ENCODE data around the gene GNB1L. TPM values are rescaled to one million over a fixed set of nuclear protein-coding genes. Genes with fewer than 3 reads are reported as not detected.
A peak's percentile ranks its signal among the peaks of the same experiment; 100 is the strongest.

Gene GNB1L
- total and polyA plus RNA-seq, 9 of the 15 experiments (the other 6 are each of a cell fraction or from before 2014, with no cell fraction given) = 0.56 to 50.5 (median 10.2) TPM

DNA sequence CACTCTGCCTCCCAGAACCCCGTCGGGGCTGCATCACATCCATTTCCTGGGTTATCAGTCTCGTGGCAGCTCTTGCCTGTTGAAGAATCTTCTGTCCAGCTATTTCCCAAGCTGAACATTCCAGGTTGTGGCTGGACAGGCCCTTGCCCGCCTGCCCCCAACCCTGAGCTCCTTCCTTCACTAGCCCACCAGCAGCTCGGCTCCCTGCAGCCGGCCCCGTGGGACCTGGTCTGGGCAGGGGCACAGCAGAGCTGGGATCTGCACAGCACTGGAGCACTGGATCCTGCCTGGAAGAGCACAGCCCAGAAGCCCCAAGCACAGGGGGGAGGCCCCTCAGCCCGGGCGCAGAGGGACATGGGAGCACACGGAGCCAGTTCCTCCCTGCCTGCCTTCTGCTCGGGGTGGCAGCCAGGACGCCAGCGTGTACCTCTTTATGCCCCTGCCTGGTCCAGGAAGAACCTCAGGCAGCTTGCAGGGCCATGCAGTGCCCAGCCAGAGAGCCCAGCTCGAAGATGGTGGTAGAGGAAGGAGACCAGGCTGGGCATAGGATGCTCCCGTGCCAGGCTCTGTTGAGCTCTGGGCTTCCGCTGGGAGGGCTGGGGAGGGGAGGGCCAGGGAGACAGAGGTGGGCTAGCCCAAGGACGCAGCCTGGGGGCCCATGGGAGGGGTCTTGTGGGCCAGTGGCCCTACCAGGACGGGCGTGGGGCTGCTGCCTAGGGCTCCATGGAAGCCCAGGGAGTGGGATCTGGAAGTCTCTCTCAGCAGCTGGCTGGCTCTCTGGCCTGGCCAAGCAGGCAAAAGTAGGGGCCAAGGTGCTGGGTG lies 16.6 kb upstream of the GNB1L start (continued):
- TF ChIP-seq CEBPB (tag; IDR thresholded peaks at IDR 0.05) (no peak), NR2C2 (CRISPR knock-in tag; IDR thresholded peaks at IDR 0.05) (no peak), NR2C2 (tag; IDR thresholded peaks at IDR 0.05) (no peak), KLF10 (CRISPR knock-in tag; IDR thresholded peaks at IDR 0.05) (no peak), MCM3 (IDR thresholded peaks at IDR 0.05) (0 out of 2 replicates have a peak, but pooled peaks have one; percentile 8), ZNF589 (CRISPR knock-in tag; IDR thresholded peaks at IDR 0.05; ENCODE audit: low read depth) (no peak), TCF15 (CRISPR knock-in tag; IDR thresholded peaks at IDR 0.05) (no peak), MYC (IDR thresholded peaks at IDR 0.05; ENCODE audit: low read depth, low read length) (no peak), MYC (CRISPR knock-in tag; IDR thresholded peaks at IDR 0.05; ENCODE audit: borderline replicate concordance, low read depth) (0 out of 2 replicates have a peak, but pooled peaks have one; percentile 30), EP400 (IDR thresholded peaks at IDR 0.05) (no peak), SP1 (CRISPR knock-in tag; IDR thresholded peaks at IDR 0.05) (no peak), POLR2B (IDR thresholded peaks at IDR 0.05; ENCODE audit: low read depth, partially characterized antibody) (no peak), RBM14 (IDR thresholded peaks at IDR 0.05; ENCODE audit: borderline replicate concordance, insufficient read depth, low read depth, low read length) (peak; percentile 61; the same call in 1 of the 2 replicates), WHSC1 (IDR thresholded peaks at IDR 0.05; ENCODE audit: low read length) (no peak), ARID2 (IDR thresholded peaks at IDR 0.05) (no peak), RBM22 (IDR thresholded peaks at IDR 0.05; ENCODE audit: low read depth, low read length, poor library complexity, severe bottlenecking) (no peak), BHLHE40 (IDR thresholded peaks at IDR 0.05; ENCODE audit: low read length) (0 out of 2 replicates have a peak, but pooled peaks have one; percentile 13), ZNF316 (IDR thresholded peaks at IDR 0.05) (no peak)
- TF ChIP-seq, protein P1, sequence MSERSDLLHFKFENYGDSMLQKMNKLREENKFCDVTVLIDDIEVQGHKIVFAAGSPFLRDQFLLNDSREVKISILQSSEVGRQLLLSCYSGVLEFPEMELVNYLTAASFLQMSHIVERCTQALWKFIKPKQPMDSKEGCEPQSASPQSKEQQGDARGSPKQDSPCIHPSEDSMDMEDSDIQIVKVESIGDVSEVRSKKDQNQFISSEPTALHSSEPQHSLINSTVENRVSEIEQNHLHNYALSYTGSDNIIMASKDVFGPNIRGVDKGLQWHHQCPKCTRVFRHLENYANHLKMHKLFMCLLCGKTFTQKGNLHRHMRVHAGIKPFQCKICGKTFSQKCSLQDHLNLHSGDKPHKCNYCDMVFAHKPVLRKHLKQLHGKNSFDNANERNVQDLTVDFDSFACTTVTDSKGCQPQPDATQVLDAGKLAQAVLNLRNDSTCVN (CRISPR knock-in tag; IDR thresholded peaks at IDR 0.05) = 0 out of 2 replicates have a peak, but pooled peaks have one; percentile 22
